GM12872 (cell line): Measurements from ENCODE around the gene ANKRD34B.

Source experiments
- CTCF ChIP-seq: IDR thresholded peaks from 3 replicates; pipeline ENCODE4 v1.5.1; 2011; ENCODE audit warnings: low read depth, mild to moderate bottlenecking, low read length, moderate library complexity; ENCODE audit not compliant: insufficient read depth

Gene ANKRD34B

GRCh38 chr5:80568251-80568650, 1.8 kb downstream of the ANKRD34B start:
- no peak for TF ChIP-seq CTCF

- no peak for TF ChIP-seq CTCF
These were observed 3.3 kb downstream of the ANKRD34B start for GRCh38 chr5:80566711-80567259.

GRCh38 chr5:80565330-80565729, 4.8 kb downstream of the ANKRD34B start:
- TF ChIP-seq CTCF: no peak

- no peak for TF ChIP-seq CTCF
These were observed 10.8 kb downstream of the ANKRD34B start for GRCh38 chr5:80559244-80559643.

- TF ChIP-seq CTCF: no peak
These were observed 15.0 kb downstream of the ANKRD34B start for GRCh38 chr5:80555099-80555498.

GRCh38 chr5:80554646-80555045, 15.4 kb downstream of the ANKRD34B start:
- no peak for TF ChIP-seq CTCF

GRCh38 chr5:80541392-80541791, 28.7 kb downstream of the ANKRD34B start:
- TF ChIP-seq CTCF: no peak
